NB4 (cell line): ENCODE measurements around the gene CIITA.
"Not testable (repeated sequence)": the region's sequence is repeated elsewhere in the genome, so short reads cannot be mapped to it uniquely, and the experiment has no call there.

Experiments
- MAX ChIP-seq: IDR thresholded peaks from 2 replicates; pipeline ENCODE4 v1.6.1; 2011; ENCODE audit warnings: low read depth, low read length
- MYC ChIP-seq: IDR thresholded peaks from 2 replicates; pipeline ENCODE4 v1.6.1; 2011; ENCODE audit warnings: low read depth, low read length
- POLR2A ChIP-seq: IDR thresholded peaks from 2 replicates; pipeline ENCODE4 v1.6.1; 2011; ENCODE audit warnings: mild to moderate bottlenecking; ENCODE audit not compliant: insufficient read length; ENCODE audit errors: extremely low read depth
- TF ChIP-seq, protein P1 (sequence below): IDR thresholded peaks from one replicate; pipeline ENCODE4 v1.5.1; 2012; ENCODE audit warnings: low read depth, low read length

- TF ChIP-seq, protein P1, sequence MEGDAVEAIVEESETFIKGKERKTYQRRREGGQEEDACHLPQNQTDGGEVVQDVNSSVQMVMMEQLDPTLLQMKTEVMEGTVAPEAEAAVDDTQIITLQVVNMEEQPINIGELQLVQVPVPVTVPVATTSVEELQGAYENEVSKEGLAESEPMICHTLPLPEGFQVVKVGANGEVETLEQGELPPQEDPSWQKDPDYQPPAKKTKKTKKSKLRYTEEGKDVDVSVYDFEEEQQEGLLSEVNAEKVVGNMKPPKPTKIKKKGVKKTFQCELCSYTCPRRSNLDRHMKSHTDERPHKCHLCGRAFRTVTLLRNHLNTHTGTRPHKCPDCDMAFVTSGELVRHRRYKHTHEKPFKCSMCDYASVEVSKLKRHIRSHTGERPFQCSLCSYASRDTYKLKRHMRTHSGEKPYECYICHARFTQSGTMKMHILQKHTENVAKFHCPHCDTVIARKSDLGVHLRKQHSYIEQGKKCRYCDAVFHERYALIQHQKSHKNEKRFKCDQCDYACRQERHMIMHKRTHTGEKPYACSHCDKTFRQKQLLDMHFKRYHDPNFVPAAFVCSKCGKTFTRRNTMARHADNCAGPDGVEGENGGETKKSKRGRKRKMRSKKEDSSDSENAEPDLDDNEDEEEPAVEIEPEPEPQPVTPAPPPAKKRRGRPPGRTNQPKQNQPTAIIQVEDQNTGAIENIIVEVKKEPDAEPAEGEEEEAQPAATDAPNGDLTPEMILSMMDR = not testable (repeated sequence)
- not testable (repeated sequence) for TF ChIP-seq MAX, MYC, POLR2A
Measured at GRCh38 chr16:10830240-10830639, 46.8 kb upstream of the CIITA start.
